ENCODE measurements around the gene MTNR1B.

MTNR1B gene

GRCh38 chr11:92969634-92970347 is at the start of gene MTNR1B:
Gene MTNR1B, plus strand, starts transcription at chr11:92969651. Its CDS starts 75 bp downstream, at chr11:92969726.
- no peak for DNase-seq (ENCODE audit: low read depth)

GRCh38 chr11:92920331-92920730 is 49.1 kb upstream of the MTNR1B start:
- no peak for DNase-seq (ENCODE audit: low read depth)

- DNase-seq (ENCODE audit: low read depth), result no peak
Measured at GRCh38 chr11:92922731-92923130, 46.7 kb upstream of the MTNR1B start.

GRCh38 chr11:92929246-92929645 is 40.2 kb upstream of the MTNR1B start:
- no peak for DNase-seq (ENCODE audit: low read depth)

- no peak for DNase-seq (ENCODE audit: low read depth)
Measured at GRCh38 chr11:92929653-92930052, 39.8 kb upstream of the MTNR1B start.

- peak; percentile 14 for DNase-seq (ENCODE audit: low read depth)
Measured at GRCh38 chr11:92931746-92932422, 37.6 kb upstream of the MTNR1B start.

GRCh38 chr11:92939305-92939704 is 30.1 kb upstream of the MTNR1B start:
- no peak for DNase-seq (ENCODE audit: low read depth)

GRCh38 chr11:92941676-92942571 is 27.5 kb upstream of the MTNR1B start:
- peak; percentile 67 for DNase-seq (ENCODE audit: low read depth)

- DNase-seq (ENCODE audit: low read depth), result no peak
Measured at GRCh38 chr11:92946707-92947106, 22.7 kb upstream of the MTNR1B start.

- DNase-seq (ENCODE audit: low read depth), result no peak
Measured at GRCh38 chr11:92948116-92948515, 21.3 kb upstream of the MTNR1B start.

- no peak for DNase-seq (ENCODE audit: low read depth)
Measured at GRCh38 chr11:92954003-92954402, 15.4 kb upstream of the MTNR1B start.

- DNase-seq (ENCODE audit: low read depth), result no peak
Measured at GRCh38 chr11:92955860-92956259, 13.6 kb upstream of the MTNR1B start.

- DNase-seq (ENCODE audit: low read depth), result peak; percentile 20
Measured at GRCh38 chr11:92960886-92961285, 8.6 kb upstream of the MTNR1B start.

GRCh38 chr11:92962446-92962845 is 7.0 kb upstream of the MTNR1B start:
- no peak for DNase-seq (ENCODE audit: low read depth)

GRCh38 chr11:92964471-92964870 is 5.0 kb upstream of the MTNR1B start:
- DNase-seq (ENCODE audit: low read depth), result no peak

GRCh38 chr11:92965196-92965595 is 4.3 kb upstream of the MTNR1B start:
- DNase-seq (ENCODE audit: low read depth), result no peak

GRCh38 chr11:92967178-92967577 is 2.3 kb upstream of the MTNR1B start:
- no peak for DNase-seq (ENCODE audit: low read depth)

- no peak for DNase-seq (ENCODE audit: low read depth)
Measured at GRCh38 chr11:92967867-92968266, 1.6 kb upstream of the MTNR1B start.

GRCh38 chr11:92969293-92969633 is 188 bp upstream of the MTNR1B start:
- DNase-seq (ENCODE audit: low read depth), result no peak

GRCh38 chr11:92972248-92972647 is 2.8 kb downstream of the MTNR1B start:
- no peak for DNase-seq (ENCODE audit: low read depth)

- DNase-seq (ENCODE audit: low read depth), result no peak
Measured at GRCh38 chr11:92975285-92975684, 5.8 kb downstream of the MTNR1B start.

GRCh38 chr11:92976681-92977080 is 7.2 kb downstream of the MTNR1B start:
- no peak for DNase-seq (ENCODE audit: low read depth)

- no peak for DNase-seq (ENCODE audit: low read depth)
Measured at GRCh38 chr11:92977401-92977800, 8.0 kb downstream of the MTNR1B start.

Data from EH (cell line).